AG20443 (cell line): ENCODE results near the gene KCNC4.

Experiments
- DNase-seq: peaks from one replicate; pipeline ENCODE4 v3.0.0; 2012; ENCODE audit warnings: low spot score, mixed read lengths

Gene KCNC4

GRCh38 chr1:110209715-110210603, at the start of gene KCNC4:
Gene KCNC4 (plus strand): TSS chr1:110210314. CDS start chr1:110211500, 1,186 bp downstream.
- DNase-seq: peak; percentile 98

DNA sequence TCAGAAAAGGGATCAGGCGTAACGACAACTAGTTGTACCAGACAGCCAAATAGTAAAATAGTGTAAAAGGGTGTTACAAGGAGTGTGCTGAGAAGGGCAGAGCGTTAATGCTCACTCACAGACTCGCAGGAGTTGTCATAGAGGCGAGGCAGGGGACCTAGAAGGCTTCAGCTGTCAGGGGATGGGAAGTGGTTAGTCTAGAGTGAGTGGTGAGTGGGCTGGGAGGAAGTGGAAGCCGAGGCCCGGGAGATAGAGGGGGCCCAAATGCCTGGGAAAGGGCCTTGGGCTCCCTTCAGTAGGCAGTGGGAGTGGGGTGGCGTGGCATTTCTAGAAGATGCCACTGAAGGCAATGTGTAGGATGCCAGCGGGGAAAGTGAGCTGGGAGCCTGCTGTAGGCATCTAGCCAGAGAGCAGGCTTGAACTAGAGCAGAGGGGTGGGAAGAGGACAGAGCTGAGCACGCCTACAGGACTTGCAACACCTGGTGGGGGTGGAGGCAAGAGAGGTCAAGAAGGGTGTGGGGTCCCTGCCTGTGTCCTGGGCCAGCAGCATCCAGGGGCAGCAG, 49.5 kb upstream of the KCNC4 start:
- DNase-seq: no peak

GRCh38 chr1:110161165-110161564, 48.9 kb upstream of the KCNC4 start:
- no peak for DNase-seq

GRCh38 chr1:110161849-110162248, 48.3 kb upstream of the KCNC4 start:
- DNase-seq: no peak

DNA sequence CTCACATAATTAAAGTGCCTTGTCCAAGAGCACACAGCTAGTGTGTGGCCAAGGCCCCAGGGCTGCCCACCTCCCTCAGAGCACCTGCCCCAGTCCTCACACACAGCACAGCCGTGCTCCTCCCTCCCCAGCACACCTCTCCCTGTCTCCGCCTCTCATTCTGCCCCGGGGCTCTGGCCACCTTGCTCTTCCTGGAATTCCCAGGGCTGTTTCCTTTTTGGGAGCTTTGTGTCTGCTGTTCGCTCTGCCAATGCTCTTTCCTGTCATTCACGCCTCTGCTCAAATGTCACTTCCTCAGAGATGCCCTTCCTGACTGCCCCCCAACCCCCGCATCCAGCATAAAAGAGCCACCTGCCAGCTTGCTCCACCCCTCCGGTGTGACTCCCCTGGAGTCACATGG, 46.5 kb upstream of the KCNC4 start:
- no peak for DNase-seq

- peak; percentile 38 for DNase-seq
Observed at GRCh38 chr1:110164725-110165350, 45.3 kb upstream of the KCNC4 start.

- no peak for DNase-seq
Observed at GRCh38 chr1:110165761-110166231, 44.3 kb upstream of the KCNC4 start.

GRCh38 chr1:110166861-110167260, 43.3 kb upstream of the KCNC4 start:
- DNase-seq: no peak

- DNase-seq: no peak
Observed at GRCh38 chr1:110170766-110171733, 39.1 kb upstream of the KCNC4 start.

DNA sequence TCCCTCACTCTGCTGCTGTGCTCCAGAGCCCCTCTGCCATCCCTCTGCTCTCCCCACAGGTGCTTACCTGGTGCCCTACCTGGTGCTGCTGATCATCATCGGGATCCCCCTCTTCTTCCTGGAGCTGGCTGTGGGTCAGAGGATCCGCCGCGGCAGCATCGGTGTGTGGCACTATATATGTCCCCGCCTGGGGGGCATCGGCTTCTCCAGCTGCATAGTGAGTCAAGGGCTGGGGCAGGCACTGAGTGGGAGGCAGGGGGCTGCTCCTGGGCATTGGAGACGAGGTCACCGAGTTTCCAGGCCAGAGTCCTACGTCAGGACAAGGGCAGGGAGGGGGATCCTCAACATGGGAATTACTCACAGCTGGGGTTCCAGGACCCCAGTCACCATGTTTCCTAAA, 38.1 kb upstream of the KCNC4 start:
- DNase-seq: no peak

- DNase-seq: peak; percentile 58
Observed at GRCh38 chr1:110173466-110174105, 36.5 kb upstream of the KCNC4 start.

DNA sequence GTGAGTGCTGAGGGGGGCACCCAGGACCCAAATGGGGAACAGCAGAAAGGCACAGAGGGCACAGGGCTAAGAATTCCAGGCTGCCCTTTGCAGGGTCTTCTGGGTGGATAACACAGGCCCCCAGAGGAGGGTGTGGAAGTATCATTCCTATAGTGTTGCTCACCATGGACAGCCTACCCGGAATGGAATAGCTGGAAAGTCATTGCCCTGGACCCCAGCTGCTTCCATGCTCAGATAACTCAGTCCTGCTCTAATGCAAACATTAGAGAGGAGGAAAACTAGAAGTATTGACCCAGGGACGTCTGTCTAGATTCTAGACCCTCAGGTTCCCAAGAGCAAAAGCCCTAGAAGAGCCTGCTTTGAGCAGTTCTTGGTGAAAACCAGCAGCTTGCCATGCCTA, 35.2 kb upstream of the KCNC4 start:
- peak; percentile 52 for DNase-seq

GRCh38 chr1:110176299-110176956, 33.7 kb upstream of the KCNC4 start:
- DNase-seq: peak; percentile 27

DNA sequence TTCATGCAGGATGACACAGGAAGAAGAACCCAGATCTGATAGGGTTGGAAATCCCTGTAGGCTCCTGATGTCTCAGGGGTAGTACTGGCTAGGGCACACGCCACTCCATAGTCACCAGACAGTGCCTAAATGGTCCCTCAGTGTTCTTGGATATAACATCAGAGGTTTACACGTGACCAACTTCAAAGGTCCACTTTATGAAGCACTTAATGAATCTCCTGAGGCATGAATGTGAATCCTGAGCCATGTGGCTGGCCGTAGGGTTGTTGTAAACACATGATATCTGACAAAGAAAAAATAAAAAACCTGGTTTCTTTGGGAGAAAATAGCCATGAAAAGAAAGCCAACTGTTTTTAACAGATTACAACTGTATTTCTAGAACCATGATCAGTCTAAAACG, 32.3 kb upstream of the KCNC4 start:
- no peak for DNase-seq

GRCh38 chr1:110183642-110184167, 26.4 kb upstream of the KCNC4 start:
- no peak for DNase-seq

GRCh38 chr1:110184446-110184845, 25.7 kb upstream of the KCNC4 start:
- no peak for DNase-seq

GRCh38 chr1:110185181-110185580, 24.9 kb upstream of the KCNC4 start:
- DNase-seq: no peak

GRCh38 chr1:110186558-110186957, 23.6 kb upstream of the KCNC4 start:
- no peak for DNase-seq

GRCh38 chr1:110187139-110187890, 22.8 kb upstream of the KCNC4 start:
- DNase-seq: peak; percentile 79
